Thyroid gland (tissue), 4 donors: Measurements from ENCODE around the gene RHEX.

Experiments
- CTCF ChIP-seq, 6 experiments: fragments of 200-600 bp in 3 of 6; fragments of 450-650 bp in 3 of 6; sonication (generic) in 3 of 6; IDR thresholded peaks; one replicate each; pipeline ENCODE4 v1.5.1; 2016 to 2019; ENCODE audit warnings: antibody characterized with exemption in 6 of 6, mild to moderate bottlenecking in 2 of 6, inconsistent platforms in 1 of 6, moderate library complexity in 1 of 6
- POLR2A ChIP-seq, 2 donors: fragments of 450-650 bp; IDR thresholded peaks; one replicate each; pipeline ENCODE4 v1.6.1; 2017; ENCODE audit warnings: antibody characterized with exemption in 2 of 2, mild to moderate bottlenecking in 2 of 2, moderate library complexity in 1 of 2

GRCh38 chr1:206110161-206110560 lies 57.2 kb downstream of the RHEX start:
- TF ChIP-seq CTCF (IDR thresholded peaks at IDR 0.05) (no peak), POLR2A (IDR thresholded peaks at IDR 0.05) (no peak)
